ENCODE results near the gene VIM. TPM values are rescaled to one million over a fixed set of nuclear protein-coding genes. Genes with fewer than 3 reads are reported as not detected.
A peak's percentile ranks its signal among the peaks of the same experiment; 100 is the strongest.

The VIM gene
- total RNA-seq, 2 experiments from 2014 or later: 0.88 to 3.4 TPM

- intact Hi-C loops (cut with micrococcal nuclease; ENCODE audit: unreplicated experiment): no loop called here
- ChIA-PET CTCF (ENCODE audit: unreplicated experiment) (no interaction called here), POLR2A (interaction anchor here (1.6 kb wide), 1 partner anchor 12 kb away, joined by 4 read pairs; no protein-coding TSS in a partner anchor)
- Histone ChIP-seq H3K4me1 (ENCODE audit: insufficient read depth, low read length, poor library complexity, severe bottlenecking) (peaks cover 18% of the 10 kb centered on the region), H3K4me2 (ENCODE audit: low read length) (peak overlapping the region; percentile 77; the same call in 1 of the 2 replicates), H3K27ac (ENCODE audit: low read depth, low read length, poor library complexity, severe bottlenecking) (no peak overlapping the region), H3K36me3 (ENCODE audit: insufficient read depth, low read length) (no peaks in the 10 kb centered on the region), H3K9me2 (ENCODE audit: insufficient read depth, low read length) (0 out of 2 replicates have a peak, but pooled peaks cover 6% of the 10 kb centered on the region), H3K79me2 (ENCODE audit: insufficient read depth, low read depth, low read length) (peaks cover 27% of the 10 kb centered on the region; the same call in 1 of the 2 replicates), H4K20me1 (ENCODE audit: insufficient read depth, low read length) (no peaks in the 10 kb centered on the region), H3K9me3 (ENCODE audit: low read length) (no peaks in the 10 kb centered on the region), H3K4me3 (ENCODE audit: low read depth, low read length, poor library complexity, severe bottlenecking) (peak overlapping the region; percentile 94), H2AFZ (ENCODE audit: low read length) (no peak overlapping the region)
- TF ChIP-seq CTCF (conservative IDR thresholded peaks at IDR 0.05; ENCODE audit: low read length) (no peak), EZH2phosphoT487 (IDR thresholded peaks at IDR 0.05; ENCODE audit: borderline replicate concordance, low read depth, low read length) (no peak)
- BruUV-seq (replicated peaks): no TSS peak
- DNase-seq (ENCODE audit: low spot score): no peak
These were observed 28.7 kb upstream of the VIM start for GRCh38 chr10:17199351-17199804.

DNA sequence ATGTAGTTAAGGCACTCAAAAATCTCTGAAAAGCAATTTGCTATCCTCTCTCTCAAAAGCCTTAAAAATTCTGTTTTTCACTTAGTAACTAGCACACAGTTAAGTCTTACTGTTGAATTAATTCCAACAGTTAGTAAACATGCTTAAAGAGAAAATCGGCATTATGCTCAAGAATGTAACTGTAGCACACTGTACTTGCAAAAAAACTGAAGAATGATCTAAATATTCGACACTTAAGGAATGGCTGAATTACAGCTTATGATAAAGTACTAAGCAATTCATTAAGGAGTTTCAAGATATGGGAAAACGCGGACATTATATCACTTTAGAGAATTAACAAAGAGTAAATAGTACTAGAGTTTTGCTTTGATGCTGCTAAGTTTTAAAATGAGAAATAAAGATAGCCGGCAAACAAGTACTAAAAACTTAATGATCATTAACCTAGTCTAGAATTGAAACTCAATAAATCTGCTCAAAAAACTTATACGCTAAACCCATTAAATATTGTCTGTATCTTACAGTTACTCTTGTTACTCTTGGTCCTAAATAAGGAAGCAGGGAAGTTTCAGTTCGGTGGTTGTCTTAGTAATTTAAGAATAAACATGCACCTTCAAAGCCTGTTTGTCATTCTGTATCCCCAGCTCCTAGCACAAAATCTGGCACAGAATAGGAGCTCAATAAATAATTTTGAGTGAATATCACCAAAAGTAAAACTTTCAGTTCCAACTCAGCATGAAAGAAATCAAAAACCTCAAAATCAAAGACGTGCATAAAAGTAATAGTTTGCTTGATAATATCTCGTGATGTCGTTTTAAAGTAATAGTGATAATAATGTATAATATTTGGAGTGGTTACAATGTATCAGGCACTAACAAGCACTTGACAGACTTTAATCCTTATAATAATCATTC is 27.8 kb upstream of the VIM start:
- ChIA-PET POLR2A (interaction anchor here (0.6 to 2.3 kb wide), 5 partner anchors 13 to 1458 kb away, joined by 3 to 10 read pairs (median 4); partner anchors contain the start of gene RSU1), CTCF (ENCODE audit: unreplicated experiment) (no interaction called here)
- H3K27ac ChIP-seq (ENCODE audit: low read depth, low read length, poor library complexity, severe bottlenecking): peak overlapping the region; percentile 53
- peaks cover 27% of the 10 kb centered on the region; the same call in 1 of the 2 replicates for H3K79me2 ChIP-seq (ENCODE audit: insufficient read depth, low read depth, low read length)
- H3K9me3 ChIP-seq (ENCODE audit: low read length): no peaks in the 10 kb centered on the region
- TF ChIP-seq EZH2phosphoT487 (IDR thresholded peaks at IDR 0.05; ENCODE audit: borderline replicate concordance, low read depth, low read length) (no peak), CTCF (conservative IDR thresholded peaks at IDR 0.05; ENCODE audit: low read length) (no peak)
- intact Hi-C loops (cut with micrococcal nuclease; ENCODE audit: unreplicated experiment): loop anchor here (5.0 kb wide), 1 partner anchor 763 kb away; the partner anchor contains the start of gene PTER
- H3K36me3 ChIP-seq (ENCODE audit: insufficient read depth, low read length): no peaks in the 10 kb centered on the region
- H4K20me1 ChIP-seq (ENCODE audit: insufficient read depth, low read length): no peaks in the 10 kb centered on the region
- peak; percentile 20 for DNase-seq (ENCODE audit: low spot score)
- H3K4me3 ChIP-seq (ENCODE audit: low read depth, low read length, poor library complexity, severe bottlenecking): peak overlapping the region; percentile 94
- H3K4me2 ChIP-seq (ENCODE audit: low read length): peak overlapping the region; percentile 77
- peaks cover 18% of the 10 kb centered on the region for H3K4me1 ChIP-seq (ENCODE audit: insufficient read depth, low read length, poor library complexity, severe bottlenecking)
- TSS peak; percentile 64 for BruUV-seq (replicated peaks)
- peak overlapping the region; percentile 100 for H2AFZ ChIP-seq (ENCODE audit: low read length)
- 0 out of 2 replicates have a peak, but pooled peaks cover 6% of the 10 kb centered on the region for H3K9me2 ChIP-seq (ENCODE audit: insufficient read depth, low read length)
